Erythroblast (primary cell): ENCODE measurements around the gene SLC25A45.

Experiments used
- GATA1 ChIP-seq: IDR thresholded peaks from 2 replicates; pipeline ENCODE4 v1.6.1; 2011; ENCODE audit warnings: low read depth, mild to moderate bottlenecking, control low read depth, low read length, moderate library complexity
- POLR2A ChIP-seq: IDR thresholded peaks from 2 replicates; pipeline ENCODE4 v1.6.1; 2011; ENCODE audit warnings: mild to moderate bottlenecking, low read length

GRCh38 chr11:65351511-65351910 is 30.9 kb downstream of the SLC25A45 start:
- no peak for TF ChIP-seq POLR2A
- TF ChIP-seq GATA1, result no peak
